Peyer's patch (tissue), 4 donors: ENCODE data around the gene SEC61A2.

ENCODE experiments used
- POLR2A ChIP-seq, 2 donors: fragments of 450-650 bp; IDR thresholded peaks; one replicate each; pipeline ENCODE4 v1.5.1; 2017; ENCODE audit warnings: antibody characterized with exemption in 2 of 2, mild to moderate bottlenecking in 2 of 2, moderate library complexity in 2 of 2
- TF ChIP-seq, protein P1 (sequence below), 6 experiments: fragments of 450-650 bp in 4 of 6; fragments of 200-600 bp in 2 of 6; sonication (generic) in 1 of 6; IDR thresholded peaks; one replicate each; pipeline ENCODE4 v1.5.1; 2017 to 2019; ENCODE audit warnings: antibody characterized with exemption in 6 of 6, mild to moderate bottlenecking in 3 of 6, moderate library complexity in 1 of 6

- TF ChIP-seq POLR2A (IDR thresholded peaks at IDR 0.05), result no peak
- TF ChIP-seq, protein P1, sequence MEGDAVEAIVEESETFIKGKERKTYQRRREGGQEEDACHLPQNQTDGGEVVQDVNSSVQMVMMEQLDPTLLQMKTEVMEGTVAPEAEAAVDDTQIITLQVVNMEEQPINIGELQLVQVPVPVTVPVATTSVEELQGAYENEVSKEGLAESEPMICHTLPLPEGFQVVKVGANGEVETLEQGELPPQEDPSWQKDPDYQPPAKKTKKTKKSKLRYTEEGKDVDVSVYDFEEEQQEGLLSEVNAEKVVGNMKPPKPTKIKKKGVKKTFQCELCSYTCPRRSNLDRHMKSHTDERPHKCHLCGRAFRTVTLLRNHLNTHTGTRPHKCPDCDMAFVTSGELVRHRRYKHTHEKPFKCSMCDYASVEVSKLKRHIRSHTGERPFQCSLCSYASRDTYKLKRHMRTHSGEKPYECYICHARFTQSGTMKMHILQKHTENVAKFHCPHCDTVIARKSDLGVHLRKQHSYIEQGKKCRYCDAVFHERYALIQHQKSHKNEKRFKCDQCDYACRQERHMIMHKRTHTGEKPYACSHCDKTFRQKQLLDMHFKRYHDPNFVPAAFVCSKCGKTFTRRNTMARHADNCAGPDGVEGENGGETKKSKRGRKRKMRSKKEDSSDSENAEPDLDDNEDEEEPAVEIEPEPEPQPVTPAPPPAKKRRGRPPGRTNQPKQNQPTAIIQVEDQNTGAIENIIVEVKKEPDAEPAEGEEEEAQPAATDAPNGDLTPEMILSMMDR (IDR thresholded peaks at IDR 0.05), result no peak
Observed at GRCh38 chr10:12202226-12202625, 72.7 kb downstream of the SEC61A2 start.
